Measurements from ENCODE around the gene ZNF598. TPM values are rescaled to one million over a fixed set of nuclear protein-coding genes. Genes with fewer than 3 reads are reported as not detected.

Gene ZNF598
- total and polyA plus RNA-seq, 2 of the 13 experiments (the other 11 are each of a cell fraction or from before 2014, with no cell fraction given), result 13.5 to 14.2 TPM

- TF ChIP-seq ZNF318 (CRISPR knock-in tag; IDR thresholded peaks at IDR 0.05) (no peak), CHCHD3 (CRISPR knock-in tag; IDR thresholded peaks at IDR 0.05) (no peak), ZNF407 (CRISPR knock-in tag; IDR thresholded peaks at IDR 0.05; ENCODE audit: not compliant biosample characterization) (no peak), RELA (CRISPR knock-in tag; IDR thresholded peaks at IDR 0.05) (no peak), GPN1 (CRISPR knock-in tag; IDR thresholded peaks at IDR 0.05; ENCODE audit: borderline replicate concordance) (no peak), ZNF350 (CRISPR knock-in tag; IDR thresholded peaks at IDR 0.05; ENCODE audit: borderline replicate concordance, low read depth) (no peak), SRF (IDR thresholded peaks at IDR 0.05; ENCODE audit: low read depth, low read length) (no peak), SP1 (IDR thresholded peaks at IDR 0.05) (no peak), SP1 (CRISPR knock-in tag; IDR thresholded peaks at IDR 0.05) (no peak), FOXA3 (CRISPR knock-in tag; IDR thresholded peaks at IDR 0.05) (no peak), FOXP1 (IDR thresholded peaks at IDR 0.05) (no peak), FOXP1 (CRISPR knock-in tag; IDR thresholded peaks at IDR 0.05) (no peak)
Observed at GRCh38 chr16:1960665-1961630, 48.7 kb downstream of the ZNF598 start (continued).

All from HepG2 (cell line).